IMR-90 (cell line): Measurements from ENCODE around the gene CAPN8. TPM values are rescaled to one million over a fixed set of nuclear protein-coding genes. Genes with fewer than 3 reads are reported as not detected.

ENCODE experiments used
- ATAC-seq: fragments of 200-7000 bp; cut with Tn5 transposase; 2 replicates; pipeline ENCODE4 v1.9.1; 2020; ENCODE audit warnings: low read depth, mild to moderate bottlenecking, moderate library complexity
- BruUV-seq: library from RNA; stranded (reverse); fragments of 400-500 nt; replicated peaks from 2 replicates; lab custom pipeline; 2021; lab: Mats Ljungman, UMichigan
- CTCF ChIA-PET: fragments of 300-600 bp; formaldehyde crosslinking; extraction: SDS; loops from one replicate; lab custom pipeline; 2021; ENCODE audit warnings: antibody characterized with exemption; lab: Yijun Ruan, JAX
- POLR2A ChIA-PET: fragments of 300-600 bp; sonication (Branson Sonifier 250); formaldehyde crosslinking; loops from one replicate; lab custom pipeline; 2022; ENCODE audit warnings: antibody characterized with exemption; ENCODE audit not compliant: unreplicated experiment; lab: Charles Lee
- DNase-seq: peaks from one replicate; pipeline ENCODE4 v3.0.0; 2013
- H2AFZ ChIP-seq: replicated peaks from 2 replicates; pipeline ENCODE3; 2013; ENCODE audit warnings: low read length, mild to moderate bottlenecking; ENCODE audit not compliant: poor library complexity
- H2AK5ac ChIP-seq: 2 replicates; pipeline ENCODE4 v1.6.1; 2013; ENCODE audit warnings: low read depth, low read length, inconsistent platforms
- H2AK9ac ChIP-seq: replicated peaks from 2 replicates; pipeline ENCODE3; 2013; ENCODE audit warnings: mild to moderate bottlenecking, low read depth, low read length, moderate library complexity; ENCODE audit not compliant: poor library complexity
- H2BK120ac ChIP-seq: 2 replicates; pipeline ENCODE4 v1.6.1; 2013; ENCODE audit warnings: low read depth, low read length, inconsistent platforms
- H2BK15ac ChIP-seq: 3 replicates; pipeline ENCODE4 v1.6.1; 2013; ENCODE audit warnings: low read depth, low read length, inconsistent platforms
- H2BK20ac ChIP-seq: 2 replicates; pipeline ENCODE4 v1.6.1; 2013; ENCODE audit warnings: low read depth, mild to moderate bottlenecking, inconsistent platforms, low read length, moderate library complexity
- H2BK5ac ChIP-seq: 2 replicates; pipeline ENCODE4 v1.6.1; 2013; ENCODE audit warnings: mild to moderate bottlenecking, low read depth, low read length, inconsistent platforms; ENCODE audit not compliant: poor library complexity, severe bottlenecking
- H3K14ac ChIP-seq: replicated peaks from 2 replicates; pipeline ENCODE4 v1.6.1; 2013; ENCODE audit warnings: low read depth, low read length, inconsistent platforms
- H3K18ac ChIP-seq: 2 replicates; pipeline ENCODE4 v1.6.1; 2013; ENCODE audit warnings: low read depth, low read length, control low read depth
- H3K23ac ChIP-seq: 2 replicates; pipeline ENCODE4 v1.6.1; 2013; ENCODE audit warnings: low read depth, low read length, inconsistent platforms
- H3K27ac ChIP-seq: 2 replicates; pipeline ENCODE4 v1.5.1; 2013; ENCODE audit warnings: mild to moderate bottlenecking, control low read depth, low read length; ENCODE audit not compliant: insufficient read depth
- H3K27me3 ChIP-seq: 2 replicates; pipeline ENCODE4 v1.6.1; 2013; ENCODE audit warnings: low read length; ENCODE audit not compliant: control insufficient read depth, insufficient read depth
- H3K36me3 ChIP-seq: 2 replicates; pipeline ENCODE4 v1.6.1; 2013; ENCODE audit warnings: low read length, mixed read lengths; ENCODE audit not compliant: control insufficient read depth, insufficient read depth
- H3K4ac ChIP-seq: 2 replicates; pipeline ENCODE4 v1.6.1; 2013; ENCODE audit warnings: low read depth, low read length, inconsistent platforms
- H3K4me1 ChIP-seq: 2 replicates; pipeline ENCODE4 v1.6.1; 2013; ENCODE audit warnings: low read length, mixed read lengths; ENCODE audit not compliant: control insufficient read depth, insufficient read depth
- H3K4me2 ChIP-seq: 2 replicates; pipeline ENCODE4 v1.6.1; 2013; ENCODE audit warnings: low read depth, mild to moderate bottlenecking, control low read depth, low read length, moderate library complexity
- H3K4me3 ChIP-seq: 2 replicates; pipeline ENCODE4 v1.5.1; 2013; ENCODE audit warnings: low read depth, mild to moderate bottlenecking, control low read depth, low read length, moderate library complexity; ENCODE audit not compliant: insufficient read depth
- H3K56ac ChIP-seq: 2 replicates; pipeline ENCODE4 v1.6.1; 2013; ENCODE audit warnings: low read length, inconsistent platforms; ENCODE audit not compliant: insufficient read depth; ENCODE audit errors: extremely low read depth
- H3K79me1 ChIP-seq, 2 experiments: 2 replicates each; pipeline ENCODE4 v1.6.1; 2013; ENCODE audit warnings: low read length in 2 of 2, inconsistent platforms in 1 of 2, low read depth in 1 of 2
- H3K9ac ChIP-seq: 2 replicates; pipeline ENCODE4 v1.6.1; 2013; ENCODE audit warnings: low read depth, low read length, control low read depth
- H3K9me1 ChIP-seq: 2 replicates; pipeline ENCODE4 v1.6.1; 2013; ENCODE audit warnings: low read length, inconsistent platforms; ENCODE audit not compliant: insufficient read depth
- H3K9me3 ChIP-seq: 2 replicates; pipeline ENCODE4 v1.6.1; 2013; ENCODE audit warnings: low read length; ENCODE audit not compliant: control insufficient read depth, insufficient read depth
- H4K20me1 ChIP-seq: 2 replicates; pipeline ENCODE4 v1.6.1; 2013; ENCODE audit warnings: low read length, inconsistent platforms; ENCODE audit not compliant: insufficient read depth
- H4K5ac ChIP-seq: 2 replicates; pipeline ENCODE4 v1.6.1; 2013; ENCODE audit warnings: mild to moderate bottlenecking, low read depth, low read length, control low read depth
- H4K8ac ChIP-seq, 2 experiments: 2 replicates each; pipeline ENCODE4 v1.6.1; 2013; ENCODE audit warnings: low read depth in 2 of 2, low read length in 2 of 2, control low read depth in 1 of 2, inconsistent platforms in 1 of 2
- H4K91ac ChIP-seq: 2 replicates; pipeline ENCODE4 v1.6.1; 2013; ENCODE audit warnings: low read depth, low read length, inconsistent platforms; ENCODE audit not compliant: insufficient read depth
- BHLHE40 ChIP-seq: fragments of 150-350 bp; IDR thresholded peaks from 2 replicates; pipeline ENCODE4 v1.6.1; 2016; ENCODE audit warnings: mild to moderate bottlenecking, low read depth, low read length
- CEBPB ChIP-seq: IDR thresholded peaks from 2 replicates; pipeline ENCODE4 v1.6.1; 2012; ENCODE audit warnings: low read depth, low read length, improper control_type of control experiment
- CHD1 ChIP-seq: IDR thresholded peaks from 2 replicates; pipeline ENCODE4 v1.6.1; 2012; ENCODE audit warnings: low read depth, low read length, improper control_type of control experiment
- CTCF ChIP-seq: conservative IDR thresholded peaks from 2 replicates; pipeline ENCODE4 v1.5.1; 2012; ENCODE audit warnings: mild to moderate bottlenecking, low read depth, low read length, improper control_type of control experiment
- ELK1 ChIP-seq: fragments of 150-350 bp; IDR thresholded peaks from 2 replicates; pipeline ENCODE4 v1.6.1; 2016; ENCODE audit warnings: low read depth, mild to moderate bottlenecking, low read length, moderate library complexity, borderline replicate concordance
- FOS ChIP-seq: fragments of 150-350 bp; IDR thresholded peaks from 2 replicates; pipeline ENCODE4 v1.6.1; 2016; ENCODE audit warnings: low read depth, low read length
- MAFK ChIP-seq: IDR thresholded peaks from 2 replicates; pipeline ENCODE4 v1.6.1; 2012; ENCODE audit warnings: low read depth, low read length, improper control_type of control experiment
- MAZ ChIP-seq: IDR thresholded peaks from 2 replicates; pipeline ENCODE4 v1.6.1; 2012; ENCODE audit warnings: low read depth, mild to moderate bottlenecking, low read length, improper control_type of control experiment, moderate library complexity, borderline replicate concordance
- MXI1 ChIP-seq: IDR thresholded peaks from 2 replicates; pipeline ENCODE4 v1.6.1; 2012; ENCODE audit warnings: low read depth, mild to moderate bottlenecking, low read length, moderate library complexity, borderline replicate concordance
- NFE2L2 ChIP-seq: fragments of 150-350 bp; IDR thresholded peaks from 2 replicates; pipeline ENCODE4 v1.6.1; 2016; ENCODE audit warnings: low read depth, mild to moderate bottlenecking, low read length
- POLR2A ChIP-seq: IDR thresholded peaks from 2 replicates; pipeline ENCODE4 v1.6.1; 2012; ENCODE audit warnings: mild to moderate bottlenecking, low read depth, low read length
- RCOR1 ChIP-seq: IDR thresholded peaks from 2 replicates; pipeline ENCODE4 v1.6.1; 2012; ENCODE audit warnings: mild to moderate bottlenecking, low read length, improper control_type of control experiment; ENCODE audit not compliant: insufficient replicate concordance
- RFX5 ChIP-seq: IDR thresholded peaks from 2 replicates; pipeline ENCODE4 v1.8.0; 2012; ENCODE audit warnings: low read depth, mild to moderate bottlenecking, low read length, moderate library complexity
- SMC3 ChIP-seq: fragments of 150-350 bp; IDR thresholded peaks from 2 replicates; pipeline ENCODE4 v1.6.1; 2016; ENCODE audit warnings: low read depth, mild to moderate bottlenecking, antibody characterized with exemption, low read length, moderate library complexity
- WGBS, 2 experiments: methylation state at CpG; one replicate each; pipeline versions ENCODE4 v1.1.5 to v1.1.7; 2013; ENCODE audit warnings: missing lambda C conversion rate in 2 of 2; ENCODE audit not compliant: insufficient read length in 1 of 2; ENCODE audit errors: extremely low coverage in 2 of 2; 5-methylcytosine and 5-hydroxymethylcytosine counted together
- dilution Hi-C: fragments of 300-500 bp; cut with HindIII; formaldehyde crosslinking; loops from one replicate; pipeline ENCODE4 v1.14.3; 2018; ENCODE audit warnings: low sequenced_read_pairs; ENCODE audit not compliant: unreplicated experiment
- in situ Hi-C: fragments of 300-500 bp; cut with MboI; formaldehyde crosslinking; loops from 3 replicates; pipeline ENCODE4 v1.14.3; 2019; ENCODE audit warnings: low sequenced_read_pairs, inconsistent platforms, mixed read lengths
- intact Hi-C: fragments of 100-400 bp; cut with micrococcal nuclease; formaldehyde crosslinking; loops from 2 replicates; pipeline ENCODE4 v1.10.0; 2022
- polyA plus RNA-seq, 3 experiments: library from polyadenylated mRNA; depleted of rRNA; stranded (reverse); fragments of >200 nt; gene quantifications; 2 replicates each; pipeline ENCODE4 v1.2.3, GENCODE V29; 2012; ENCODE audit warnings: low replicate concordance in 1 of 3
- total RNA-seq: library from RNA; depleted of rRNA; stranded (reverse); fragments of >200 nt; gene quantifications from 2 replicates; pipeline ENCODE4 v1.2.3, GENCODE V29; 2012

Gene CAPN8
- total and polyA plus RNA-seq, 2 of the 4 experiments (the other 2 are of a cell fraction): not detected

- Histone ChIP-seq H3K56ac (no peak overlapping the region), H2BK5ac (no peak overlapping the region), H2AK9ac (no peak overlapping the region), H2BK120ac (no peak overlapping the region), H2BK15ac (no peak overlapping the region), H3K27ac (no peak overlapping the region), H4K91ac (no peak overlapping the region), H3K36me3 (no peaks in the 10 kb centered on the region), H2AFZ (no peak overlapping the region), H3K9ac (no peak overlapping the region), H2BK20ac (no peak overlapping the region), H4K5ac (no peak overlapping the region), H3K27me3 (peaks cover 15% of the 10 kb centered on the region), H4K20me1 (no peaks in the 10 kb centered on the region), H4K8ac (no peak overlapping the region), H3K4me2 (no peak overlapping the region), H3K4me3 (no peak overlapping the region), H3K4ac (no peak overlapping the region), H3K14ac (no peak overlapping the region), H3K18ac (no peak overlapping the region), H3K9me1 (no peaks in the 10 kb centered on the region), H3K23ac (no peak overlapping the region), H2AK5ac (no peak overlapping the region), H3K9me3 (no peaks in the 10 kb centered on the region), H3K4me1 (no peaks in the 10 kb centered on the region), H3K79me1 (no peaks in the 10 kb centered on the region)
- POLR2A ChIA-PET: no interaction called here
- WGBS, 2 experiments: 56% methylated on average over 2 of the region's 7 CpGs; no CpG with 5 or more reads in 1 of the 2 experiments
- CTCF ChIA-PET: interaction anchor here (0.7 kb wide), 1 partner anchor 158 kb away, joined by 4 read pairs; no protein-coding TSS in a partner anchor
- intact Hi-C loops: no loop called here
- dilution Hi-C loops: no loop called here
- no TSS peak for BruUV-seq
- no peak for TF ChIP-seq CHD1
- no peak for TF ChIP-seq RFX5
- no peak for TF ChIP-seq MAFK
- no peak for TF ChIP-seq BHLHE40
- no peak for TF ChIP-seq CTCF
- TF ChIP-seq ELK1: no peak
- TF ChIP-seq NFE2L2: no peak
- TF ChIP-seq POLR2A: no peak
- TF ChIP-seq FOS: no peak
- no peak for TF ChIP-seq RCOR1
- no peak for TF ChIP-seq SMC3
- no peak for TF ChIP-seq MAZ
- TF ChIP-seq CEBPB: no peak
- TF ChIP-seq MXI1: no peak
- no peak for DNase-seq
- in situ Hi-C loops: no loop called here
- ATAC-seq: no peak
Observed at GRCh38 chr1:223547316-223548114, 118.0 kb downstream of the CAPN8 start.
